ENCODE measurements around the gene LGALS9C.
"Not testable (repeated sequence)": the region's sequence is repeated elsewhere in the genome, so short reads cannot be mapped to it uniquely, and the experiment has no call there.

The LGALS9C gene

GRCh38 chr17:18478977-18479595 lies 2.5 kb downstream of the LGALS9C start:
- DNase-seq (ENCODE audit: low read depth) = not testable (repeated sequence)

- not testable (repeated sequence) for DNase-seq (ENCODE audit: low read depth)
Measured at GRCh38 chr17:18481775-18482174, 5.2 kb downstream of the LGALS9C start.

GRCh38 chr17:18485936-18486464 lies 9.4 kb downstream of the LGALS9C start:
- not testable (repeated sequence) for DNase-seq (ENCODE audit: low read depth)

GRCh38 chr17:18487633-18488032 lies 11.0 kb downstream of the LGALS9C start:
- DNase-seq (ENCODE audit: low read depth) = not testable (repeated sequence)

GRCh38 chr17:18488622-18489021 lies 12.0 kb downstream of the LGALS9C start:
- DNase-seq (ENCODE audit: low read depth) = not testable (repeated sequence)

- not testable (repeated sequence) for DNase-seq (ENCODE audit: low read depth)
Measured at GRCh38 chr17:18490016-18490415, 13.4 kb downstream of the LGALS9C start.

GRCh38 chr17:18492712-18493480 lies 16.3 kb downstream of the LGALS9C start:
- not testable (repeated sequence) for DNase-seq (ENCODE audit: low read depth)

- not testable (repeated sequence) for DNase-seq (ENCODE audit: low read depth)
Measured at GRCh38 chr17:18494250-18494768, 17.7 kb downstream of the LGALS9C start.

GRCh38 chr17:18497044-18497443 lies 20.5 kb downstream of the LGALS9C start:
- DNase-seq (ENCODE audit: low read depth) = not testable (repeated sequence)

- not testable (repeated sequence) for DNase-seq (ENCODE audit: low read depth)
Measured at GRCh38 chr17:18499100-18499499, 22.5 kb downstream of the LGALS9C start.

GRCh38 chr17:18499756-18500155 lies 23.2 kb downstream of the LGALS9C start:
- not testable (repeated sequence) for DNase-seq (ENCODE audit: low read depth)

- not testable (repeated sequence) for DNase-seq (ENCODE audit: low read depth)
Measured at GRCh38 chr17:18500281-18500680, 23.7 kb downstream of the LGALS9C start.

- DNase-seq (ENCODE audit: low read depth) = not testable (repeated sequence)
Measured at GRCh38 chr17:18500816-18501215, 24.2 kb downstream of the LGALS9C start.

- DNase-seq (ENCODE audit: low read depth) = not testable (repeated sequence)
Measured at GRCh38 chr17:18503221-18503620, 26.6 kb downstream of the LGALS9C start.

- not testable (repeated sequence) for DNase-seq (ENCODE audit: low read depth)
Measured at GRCh38 chr17:18507729-18508128, 31.1 kb downstream of the LGALS9C start.

- not testable (repeated sequence) for DNase-seq (ENCODE audit: low read depth)
Measured at GRCh38 chr17:18508667-18509066, 32.1 kb downstream of the LGALS9C start.

GRCh38 chr17:18521100-18521499 lies 44.5 kb downstream of the LGALS9C start:
- not testable (repeated sequence) for DNase-seq (ENCODE audit: low read depth)

GRCh38 chr17:18525015-18525414 lies 48.4 kb downstream of the LGALS9C start:
- DNase-seq (ENCODE audit: low read depth) = not testable (repeated sequence)

- not testable (repeated sequence) for DNase-seq (ENCODE audit: low read depth)
Measured at GRCh38 chr17:18526168-18526800, 49.7 kb downstream of the LGALS9C start.

- DNase-seq (ENCODE audit: low read depth) = not testable (repeated sequence)
Measured at GRCh38 chr17:18527354-18527753, 50.8 kb downstream of the LGALS9C start.

GRCh38 chr17:18528435-18528834 lies 51.8 kb downstream of the LGALS9C start:
- DNase-seq (ENCODE audit: low read depth) = not testable (repeated sequence)

GRCh38 chr17:18528899-18529500 lies 52.4 kb downstream of the LGALS9C start:
- not testable (repeated sequence) for DNase-seq (ENCODE audit: low read depth)
